GM19452 (cell line): ENCODE results near the gene AMDHD2.
A peak's percentile ranks its signal among the peaks of the same experiment; 100 is the strongest.
"Not testable (repeated sequence)": the region's sequence is repeated elsewhere in the genome, so short reads cannot be mapped to it uniquely, and the experiment has no call there.

Experiments used
- ATAC-seq: cut with Tn5 transposase; IDR thresholded peaks from one replicate; pipeline ENCODE4 v1.9.1; 2021; ENCODE audit not compliant: unreplicated experiment

Gene AMDHD2

DNA sequence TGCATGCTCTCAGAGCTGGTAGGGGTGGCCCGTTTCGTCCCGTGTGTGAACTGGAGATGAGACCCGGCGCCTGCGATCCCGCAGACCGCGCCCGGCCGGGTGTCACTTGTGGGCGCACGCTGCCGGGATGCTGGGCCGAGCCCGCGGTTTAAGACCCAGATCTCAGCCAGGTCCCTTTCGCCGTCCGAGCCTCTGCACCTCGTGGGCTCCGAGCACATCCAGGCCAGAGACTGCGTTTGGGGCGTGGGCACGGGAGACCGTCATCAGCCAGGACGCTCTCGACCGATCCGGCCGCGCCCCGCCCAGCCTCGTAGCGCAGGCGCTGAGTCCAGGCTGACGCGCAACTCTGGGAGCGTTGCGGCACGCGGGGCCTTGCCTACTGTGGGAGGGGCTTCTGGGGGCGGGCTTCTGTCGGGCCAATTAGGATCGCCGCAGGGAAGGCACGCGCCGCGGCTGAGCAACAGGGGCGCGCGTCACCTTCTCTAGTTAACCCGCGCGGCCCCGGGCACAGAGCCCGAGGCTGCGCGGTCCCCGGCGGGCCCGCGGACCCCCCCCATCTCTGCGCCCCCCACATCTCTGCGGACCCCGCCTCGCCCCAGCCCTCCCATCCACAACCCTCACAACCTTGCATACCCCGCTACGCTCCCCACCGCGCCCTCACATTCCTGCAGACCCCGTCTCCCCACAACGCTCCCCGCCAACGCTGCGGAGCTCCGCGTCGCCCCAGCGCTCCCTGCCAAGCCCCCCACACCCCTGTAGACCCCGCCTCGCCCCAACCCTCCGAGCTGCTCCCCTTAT, 11.7 kb downstream of the AMDHD2 start:
- peak; percentile 84 for ATAC-seq

DNA sequence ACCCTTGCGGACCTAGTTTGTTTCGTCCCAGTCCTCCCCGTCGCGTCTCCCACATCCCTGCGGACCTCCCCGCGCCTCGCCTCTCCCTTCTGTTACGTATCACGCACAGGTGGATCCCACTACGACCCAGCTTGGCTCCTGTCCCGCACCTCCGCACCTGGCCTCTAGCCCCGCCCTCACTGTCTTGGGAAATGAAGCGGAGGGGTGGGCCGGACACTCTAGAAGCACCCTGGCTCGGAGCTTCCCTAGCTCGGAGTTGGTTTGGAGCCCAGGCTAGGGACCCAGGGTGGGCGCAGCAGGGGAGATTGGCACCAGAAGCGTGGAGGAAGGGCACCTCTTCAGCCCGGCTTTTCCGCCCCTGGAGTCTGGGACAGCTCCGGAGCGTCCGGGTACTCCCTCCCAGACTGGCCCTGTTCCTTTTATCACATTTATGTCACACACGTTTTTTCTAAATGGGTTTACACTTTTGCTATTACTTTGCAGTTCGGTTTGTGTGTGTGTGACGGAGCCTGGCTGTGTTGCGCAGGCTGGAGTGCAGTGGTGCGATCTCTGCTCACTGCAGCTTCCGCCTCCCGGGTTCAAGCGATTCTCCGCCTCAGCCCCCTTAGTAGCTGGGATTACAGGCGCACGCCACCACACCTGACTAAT, 12.4 kb downstream of the AMDHD2 start:
- no peak for ATAC-seq

DNA sequence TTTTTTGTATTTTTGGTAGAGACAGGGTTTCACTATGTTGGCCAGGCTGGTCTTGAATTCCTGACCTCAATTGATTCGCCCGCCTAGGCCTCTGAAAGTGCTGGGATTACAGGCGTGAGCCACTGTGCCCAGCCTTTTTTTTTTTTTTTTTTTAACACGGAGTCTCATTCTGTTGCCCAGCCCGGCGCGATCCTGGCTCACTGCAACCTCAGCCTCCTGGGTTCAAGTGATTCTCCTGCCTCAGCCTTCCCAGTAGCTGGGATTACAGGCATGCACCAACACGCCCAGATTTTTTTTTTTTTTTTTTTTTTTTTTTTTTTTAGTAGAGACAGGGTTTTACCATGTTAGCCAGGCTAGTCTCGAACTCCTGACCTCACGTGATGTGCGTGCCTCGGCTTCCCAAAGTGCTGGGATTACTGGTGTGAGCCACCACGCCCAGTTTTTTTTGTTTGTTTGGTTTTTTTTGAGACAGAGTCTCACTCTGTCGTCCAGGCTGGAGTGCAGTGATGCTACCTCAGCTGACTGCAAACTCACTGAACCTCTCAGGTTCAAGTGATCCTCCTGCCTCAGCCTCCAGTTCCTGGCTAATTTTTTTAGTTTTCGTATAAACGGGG, 13.1 kb downstream of the AMDHD2 start:
- ATAC-seq, result not testable (repeated sequence)

DNA sequence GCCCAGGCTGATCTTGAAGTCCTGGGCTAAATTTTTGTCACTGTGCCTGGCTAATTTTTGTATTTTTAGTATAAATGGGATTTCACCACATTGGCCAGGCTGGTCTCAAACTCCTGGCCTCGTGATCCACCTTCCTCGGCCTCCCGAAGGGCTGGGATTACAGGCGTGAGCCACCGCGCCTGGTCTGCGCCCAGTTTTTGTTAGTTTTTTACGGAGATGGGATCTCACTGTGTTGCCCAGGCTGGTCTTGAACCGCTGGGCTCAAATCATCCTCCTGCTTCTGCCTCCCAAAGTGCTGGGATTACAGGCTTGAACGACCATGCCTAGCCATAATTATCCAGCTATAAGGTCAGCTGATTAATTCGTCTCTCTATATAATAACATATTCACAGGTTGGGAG, 13.7 kb downstream of the AMDHD2 start:
- no peak for ATAC-seq

DNA sequence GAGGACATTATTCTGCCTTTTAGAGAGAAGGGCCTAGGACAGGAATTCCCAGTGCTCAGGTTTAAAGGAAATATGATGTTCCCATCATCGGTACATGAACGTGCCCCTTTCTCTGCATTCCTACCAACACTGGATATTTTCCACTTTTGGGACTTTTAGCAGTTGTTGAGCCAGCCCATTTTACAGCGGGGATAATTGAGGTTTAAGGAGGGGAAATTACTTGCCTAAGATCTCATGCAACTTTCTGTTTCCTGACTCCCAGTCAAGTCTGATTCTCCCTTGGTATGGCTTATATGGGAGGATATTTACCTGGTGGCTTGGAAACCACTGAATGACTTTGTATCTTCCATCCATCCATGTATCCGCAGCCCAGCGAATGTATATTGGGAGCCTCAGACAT, 14.2 kb downstream of the AMDHD2 start:
- ATAC-seq, result not testable (repeated sequence)

DNA sequence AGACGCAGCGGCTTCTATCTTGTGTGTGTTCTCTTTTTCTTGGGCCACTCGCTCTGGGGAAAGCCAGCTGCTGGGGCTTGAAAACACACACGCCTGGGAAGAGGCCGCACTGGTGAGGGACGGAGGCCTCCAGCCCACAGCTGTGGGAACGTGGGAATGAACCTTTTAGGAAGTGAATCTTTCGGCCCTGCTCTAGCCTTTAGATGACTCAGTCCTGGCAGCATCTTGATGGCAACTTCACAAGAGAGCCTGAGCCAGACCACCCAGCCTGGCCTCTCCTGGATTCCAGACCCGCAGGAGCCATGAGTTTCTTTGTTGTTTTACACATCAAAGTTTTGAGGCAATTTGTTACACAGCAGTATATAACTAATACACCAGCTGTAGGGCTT, 15.4 kb downstream of the AMDHD2 start:
- ATAC-seq, result no peak

DNA sequence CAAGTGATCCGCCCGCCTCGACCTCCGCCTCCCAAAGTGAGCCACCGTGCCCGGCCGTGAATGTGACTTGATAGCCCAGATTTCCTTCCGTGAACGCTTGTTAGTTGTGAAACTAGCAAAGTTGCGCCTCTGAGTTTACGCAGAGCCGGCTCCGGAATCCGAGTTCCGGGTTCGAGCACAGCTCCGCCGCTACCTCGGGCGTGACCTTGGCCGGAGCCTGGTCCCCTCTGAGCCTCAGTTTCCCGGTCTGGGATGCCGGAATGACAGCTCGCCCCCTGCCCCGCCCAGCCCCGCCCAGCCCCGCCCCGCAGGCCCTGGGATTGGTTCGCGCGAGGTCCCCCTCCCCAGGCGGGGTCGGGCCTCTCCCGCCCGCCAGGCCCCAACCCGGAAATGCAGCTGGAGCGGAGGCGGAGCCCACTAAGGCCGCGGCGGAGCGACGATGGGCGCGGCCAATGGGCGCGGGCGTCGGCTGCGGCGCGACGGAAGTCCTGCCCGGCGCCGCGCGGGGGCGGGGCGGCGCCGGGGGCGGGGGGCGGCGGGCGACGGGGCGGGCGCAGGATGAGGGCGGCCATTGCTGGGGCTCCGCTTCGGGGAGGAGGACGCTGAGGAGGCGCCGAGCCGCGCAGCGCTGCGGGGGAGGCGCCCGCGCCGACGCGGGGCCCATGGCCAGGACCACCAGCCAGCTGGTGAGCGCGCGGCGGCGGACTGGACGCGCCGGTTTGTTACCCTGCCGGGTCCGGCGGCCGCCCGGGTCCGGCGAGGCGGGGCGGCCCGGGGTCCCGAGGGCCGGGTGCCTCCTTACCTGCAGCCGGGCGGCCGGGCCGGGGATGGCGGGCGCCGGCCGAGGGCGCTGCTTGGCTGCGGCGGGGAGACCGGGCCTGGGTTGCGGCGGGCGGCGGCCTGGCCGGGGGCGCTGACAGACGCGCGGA, 17.5 kb downstream of the AMDHD2 start, which contains the start of gene PDPK1:
Gene PDPK1, plus strand, starts transcription at position 571 of the 929 bp plus-strand sequence. Its CDS starts 92 bp downstream, at position 663.
- ATAC-seq, result peak; percentile 75

DNA sequence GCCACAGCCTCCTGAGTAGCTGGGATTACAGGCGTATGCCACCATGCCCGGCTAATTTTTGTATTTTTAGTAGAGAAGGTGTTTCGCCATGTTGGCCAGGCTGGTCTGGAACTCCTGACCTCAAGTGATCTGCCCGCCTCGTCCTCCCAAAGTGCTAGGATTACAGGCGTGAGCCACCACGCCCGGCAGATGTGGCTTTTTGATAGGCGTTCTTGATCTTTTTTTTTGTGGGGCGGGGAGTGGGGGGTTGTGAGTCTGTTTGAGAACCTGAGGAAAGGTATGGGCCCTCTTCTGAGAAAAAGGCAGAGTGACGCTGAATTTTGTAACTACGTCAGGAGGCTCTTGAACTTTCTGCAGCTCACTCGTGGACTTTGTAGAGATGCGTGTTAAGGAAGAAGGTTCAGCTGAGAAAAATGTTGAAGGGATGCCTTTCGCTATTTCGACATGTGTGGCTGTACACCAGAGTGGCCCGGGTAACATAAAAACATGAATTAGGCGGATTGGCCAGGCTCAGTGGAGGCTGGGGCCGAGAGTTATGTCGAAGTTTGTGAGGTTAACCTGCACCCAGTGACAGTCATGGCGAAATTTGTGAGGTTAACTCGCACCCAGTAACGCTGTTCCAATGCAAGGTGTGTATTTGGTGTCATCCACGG, 19.1 kb downstream of the AMDHD2 start:
- not testable (repeated sequence) for ATAC-seq

DNA sequence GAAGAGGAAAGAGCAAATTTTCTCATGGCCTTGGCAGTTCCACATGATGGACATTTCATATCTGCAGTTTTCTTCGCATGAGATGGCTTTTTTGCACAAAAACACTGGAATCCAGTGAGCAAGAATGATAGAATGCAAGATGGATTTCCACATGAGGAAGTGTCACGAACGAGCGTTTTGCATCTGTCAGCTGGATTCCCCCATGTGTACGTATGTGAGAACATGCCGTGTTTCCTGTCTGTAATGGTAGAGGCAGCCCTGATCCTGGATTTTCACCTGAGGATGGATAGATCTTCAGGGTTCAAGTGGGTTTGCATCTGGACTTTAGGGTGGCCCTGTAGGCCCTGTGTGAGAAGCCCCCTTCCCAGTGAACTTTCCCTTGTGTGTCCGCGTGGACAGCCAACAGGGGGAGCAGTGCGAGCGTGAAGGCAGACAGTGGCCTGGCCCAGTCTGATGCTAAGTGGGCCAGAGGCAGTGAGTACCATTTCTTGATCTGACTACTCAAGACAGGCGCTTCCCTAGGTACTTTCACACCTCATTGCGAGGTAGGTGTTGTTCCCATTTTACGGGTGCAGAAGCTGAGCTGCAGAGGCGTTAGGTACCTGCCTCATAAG, 19.8 kb downstream of the AMDHD2 start:
- not testable (repeated sequence) for ATAC-seq

DNA sequence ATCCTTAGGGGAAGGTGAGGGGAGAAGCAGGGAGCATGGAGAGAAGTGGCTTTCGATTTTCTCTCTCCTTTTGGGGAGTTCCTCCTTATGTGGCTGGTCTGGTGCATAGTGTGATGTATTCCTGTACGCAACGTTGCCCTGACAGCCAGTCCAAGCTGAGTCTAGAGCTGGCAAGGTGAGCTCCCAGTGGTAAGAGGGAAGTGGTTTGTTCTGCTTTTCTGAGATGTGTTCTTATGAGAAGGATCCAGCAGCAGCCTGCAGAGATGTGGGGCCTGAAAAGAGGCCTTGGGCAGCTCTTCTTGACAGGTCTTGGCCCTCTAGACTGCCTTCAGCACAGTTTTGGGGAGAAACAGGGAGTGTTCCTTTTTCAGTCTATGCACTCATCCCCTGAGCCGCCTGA, 20.7 kb downstream of the AMDHD2 start:
- not testable (repeated sequence) for ATAC-seq

DNA sequence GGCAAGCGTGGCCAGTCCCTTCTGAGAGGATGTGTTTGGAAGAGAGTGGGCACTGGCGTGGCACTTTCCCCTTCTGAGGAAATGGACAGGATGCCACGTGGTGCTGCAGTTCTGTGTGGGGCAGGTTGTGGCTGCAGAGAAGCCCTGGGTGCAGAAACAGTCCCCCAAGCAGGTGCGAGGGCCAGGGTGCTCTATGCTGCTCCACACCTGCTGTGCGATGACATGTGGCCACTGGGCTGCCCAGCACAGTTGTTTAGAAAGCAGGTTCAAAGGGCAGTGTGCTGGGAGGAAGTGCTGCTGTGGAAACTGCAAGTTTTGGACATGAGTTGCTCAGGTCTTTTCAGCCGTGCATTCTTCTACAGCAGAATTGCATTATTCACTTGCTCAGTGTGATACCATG, 21.2 kb downstream of the AMDHD2 start:
- not testable (repeated sequence) for ATAC-seq

DNA sequence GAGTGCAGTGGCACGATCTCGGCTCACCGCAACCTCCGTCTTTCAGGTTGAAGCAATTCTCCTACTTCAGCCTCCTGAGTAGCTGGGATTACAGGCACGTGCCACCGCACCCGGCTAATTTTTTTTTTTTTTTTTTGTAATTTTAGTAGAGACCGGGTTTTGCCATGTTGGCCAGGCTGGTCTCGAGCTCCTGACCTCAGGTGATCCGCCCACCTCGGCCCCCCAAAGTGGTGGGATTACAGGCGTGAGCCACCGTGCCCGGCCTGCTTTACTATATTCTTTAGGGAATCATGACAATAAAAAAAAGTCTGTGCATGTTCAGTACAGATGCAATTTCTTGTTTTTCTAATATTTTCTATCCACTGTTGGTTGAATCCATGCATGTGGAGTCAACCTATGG, 23.6 kb downstream of the AMDHD2 start:
- ATAC-seq, result not testable (repeated sequence)

DNA sequence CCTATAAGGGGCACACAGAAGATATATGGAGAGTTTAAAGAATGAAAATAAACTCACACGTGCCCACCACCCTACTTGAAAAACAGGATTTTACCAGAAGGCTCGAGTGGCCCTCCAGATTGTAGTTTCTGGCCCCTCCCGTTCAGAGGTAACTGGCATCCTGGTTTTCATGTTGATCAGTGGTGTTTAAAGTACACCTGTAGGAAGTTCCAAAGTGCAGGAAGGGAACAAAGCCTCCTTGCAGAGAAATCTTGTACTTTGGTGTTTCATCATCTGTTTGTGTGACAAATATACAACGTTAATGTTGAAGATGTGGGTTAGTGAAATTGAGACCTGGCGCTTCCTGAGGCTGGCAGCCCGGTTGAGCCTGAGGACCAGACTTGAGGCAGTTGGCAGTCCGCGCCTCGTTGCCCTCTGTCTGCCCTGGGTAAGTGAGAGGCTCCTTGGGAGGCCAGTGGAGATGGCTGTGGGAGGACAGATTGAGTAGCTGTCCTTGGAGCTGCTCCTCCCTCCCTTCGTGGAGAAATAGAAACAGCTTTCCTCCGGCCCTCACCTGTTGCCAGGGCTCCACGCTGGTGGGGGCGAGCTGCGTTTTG, 30.2 kb downstream of the AMDHD2 start:
- ATAC-seq, result not testable (repeated sequence)

DNA sequence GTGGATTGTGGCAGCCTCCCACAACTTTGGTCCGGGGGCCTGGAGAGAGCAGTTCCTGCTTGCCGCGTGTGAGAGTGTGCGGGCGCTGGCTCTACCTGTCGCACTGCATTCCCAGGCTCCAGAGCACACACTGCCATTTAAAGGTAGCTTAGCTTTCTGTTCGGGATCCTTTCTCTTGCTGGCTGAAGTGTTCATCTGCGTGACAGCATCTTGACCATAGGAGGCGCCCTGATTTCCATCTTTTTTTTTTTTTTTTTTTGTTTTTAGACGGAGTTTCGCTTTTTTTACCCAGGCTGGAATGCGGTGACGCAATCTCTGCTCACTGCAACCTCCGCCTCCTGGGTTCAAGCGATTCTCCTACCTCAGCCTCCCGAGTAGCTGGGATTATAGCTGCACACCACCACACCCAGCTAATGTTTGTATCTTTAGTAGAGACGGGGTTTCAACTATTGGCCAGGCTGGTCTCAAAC, 31.3 kb downstream of the AMDHD2 start:
- ATAC-seq, result not testable (repeated sequence)

DNA sequence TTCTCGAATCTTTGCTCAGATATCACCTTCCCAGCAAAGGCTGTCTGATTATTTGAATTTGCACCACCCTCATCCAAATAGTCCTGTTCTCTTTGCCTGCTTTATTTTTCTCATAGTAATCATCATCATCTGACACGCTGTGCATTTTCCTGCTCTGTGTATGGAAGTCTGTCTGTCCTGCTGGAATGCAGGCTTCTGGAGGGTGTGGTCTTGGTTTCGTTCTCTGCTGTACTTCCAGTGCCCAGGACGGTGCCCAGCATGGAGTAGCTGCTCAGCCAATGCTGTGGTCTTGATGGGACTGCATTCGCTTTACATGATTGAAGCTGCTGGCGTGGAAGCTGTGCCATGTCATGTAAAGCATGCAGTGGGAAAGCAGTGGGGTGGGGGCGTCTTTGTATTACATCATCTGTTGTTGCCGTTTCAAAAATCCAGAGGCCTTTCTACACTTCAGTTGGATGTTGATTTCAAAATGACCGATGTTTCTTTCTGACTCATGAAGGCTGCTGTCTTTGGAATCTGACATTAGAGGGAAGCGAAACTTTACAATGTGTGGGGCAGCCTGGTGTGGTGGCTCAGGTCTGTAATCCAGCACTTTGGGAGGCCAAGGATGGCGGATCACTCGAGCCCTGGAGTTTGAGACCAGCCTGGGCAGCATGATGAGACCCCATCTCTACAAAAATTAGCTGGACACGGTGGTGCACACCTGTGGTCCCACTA, 34.7 kb downstream of the AMDHD2 start:
- not testable (repeated sequence) for ATAC-seq

DNA sequence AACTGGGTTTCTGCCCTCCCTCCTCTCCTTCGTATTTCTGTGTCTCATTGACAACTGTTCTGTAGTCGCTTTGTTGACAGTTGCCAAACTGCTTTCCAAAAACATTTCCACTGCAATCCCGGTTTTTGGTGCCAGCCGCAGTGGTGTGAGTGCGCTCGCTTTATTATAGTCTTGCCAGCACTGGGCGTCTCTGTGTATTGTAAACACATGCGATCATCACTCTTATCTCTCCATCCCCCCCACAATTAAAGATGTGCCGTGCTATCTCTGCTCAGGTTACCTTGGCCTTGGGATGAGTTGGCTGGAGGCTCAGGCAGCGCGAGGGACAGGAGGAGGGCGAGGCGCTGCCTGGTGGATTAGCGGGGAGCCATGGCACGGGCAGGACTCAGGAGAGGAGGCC, 37.0 kb downstream of the AMDHD2 start:
- not testable (repeated sequence) for ATAC-seq

DNA sequence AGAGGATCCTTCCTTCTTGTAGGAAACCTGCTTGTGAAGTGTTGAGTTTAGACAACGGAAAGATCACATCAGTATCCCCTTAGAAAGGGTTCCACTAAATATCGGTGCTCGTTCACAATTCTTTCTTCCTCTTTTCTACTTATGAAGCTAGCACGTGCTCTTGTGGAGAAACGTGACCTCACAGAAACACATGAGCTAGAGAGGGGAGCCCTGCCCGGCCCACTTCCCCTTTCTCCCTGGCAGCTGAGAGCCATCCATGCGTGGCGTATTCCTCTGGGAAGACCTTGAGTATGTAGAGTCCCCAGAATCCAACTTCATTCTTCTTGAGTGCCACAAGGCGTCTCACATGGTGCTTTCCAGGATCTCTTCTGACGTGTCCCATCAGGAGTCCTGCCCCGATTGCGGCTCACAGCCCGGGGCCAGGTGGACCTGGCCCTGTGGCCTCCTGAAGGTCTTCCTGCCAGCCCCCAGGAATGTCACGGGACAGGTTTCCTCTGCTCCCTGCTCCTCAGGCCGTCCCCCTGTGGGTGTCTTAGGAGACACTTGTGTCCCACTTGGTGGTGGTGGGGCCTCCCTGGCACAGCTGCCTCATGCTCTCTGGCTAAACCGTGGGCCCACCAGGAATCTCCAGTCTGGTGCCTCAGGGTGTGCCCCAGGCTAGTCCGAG, 40.1 kb downstream of the AMDHD2 start:
- ATAC-seq, result peak; percentile 54

DNA sequence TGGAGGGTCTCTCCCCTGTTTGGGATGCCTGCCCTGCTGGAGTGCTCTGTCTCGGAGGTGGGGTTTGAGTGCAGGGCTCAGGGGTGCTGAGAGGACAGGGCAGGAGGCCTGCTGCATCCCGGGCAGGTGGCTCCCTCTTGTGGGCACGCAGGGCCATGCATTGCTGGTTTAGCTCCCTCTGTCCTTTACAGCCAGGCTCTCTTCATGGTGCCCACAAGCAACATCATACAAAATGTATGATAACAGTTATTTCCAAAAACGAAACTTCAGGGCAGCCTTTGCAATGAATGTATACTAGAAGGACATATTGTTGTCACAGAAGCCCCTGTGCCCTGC, 40.6 kb downstream of the AMDHD2 start:
- peak; percentile 43 for ATAC-seq
